ENCODE data around the gene ZIC2.
"Not testable (repeated sequence)": the region's sequence is repeated elsewhere in the genome, so short reads cannot be mapped to it uniquely, and the experiment has no call there.

Gene ZIC2

GRCh38 chr13:100014621-100015020 lies 33.0 kb downstream of the ZIC2 start:
- DNase-seq (ENCODE audit: low read depth, low spot score): no peak

GRCh38 chr13:100019780-100020356 lies 38.3 kb downstream of the ZIC2 start:
- no peak for DNase-seq (ENCODE audit: low read depth, low spot score)

GRCh38 chr13:100022798-100023197 lies 41.2 kb downstream of the ZIC2 start:
- no peak for DNase-seq (ENCODE audit: low read depth, low spot score)

GRCh38 chr13:100024023-100024422 lies 42.4 kb downstream of the ZIC2 start:
- DNase-seq (ENCODE audit: low read depth, low spot score): no peak

- no peak for DNase-seq (ENCODE audit: low read depth, low spot score)
Measured at GRCh38 chr13:100029933-100030332, 48.3 kb downstream of the ZIC2 start.

GRCh38 chr13:100032642-100033041 lies 51.1 kb downstream of the ZIC2 start:
- DNase-seq (ENCODE audit: low read depth, low spot score): not testable (repeated sequence)

- no peak for DNase-seq (ENCODE audit: low read depth, low spot score)
Measured at GRCh38 chr13:100035936-100036335, 54.4 kb downstream of the ZIC2 start.
